ENCODE data around the gene PLCL1.
"Not testable (repeated sequence)": the region's sequence is repeated elsewhere in the genome, so short reads cannot be mapped to it uniquely, and the experiment has no call there.

The PLCL1 gene

DNA sequence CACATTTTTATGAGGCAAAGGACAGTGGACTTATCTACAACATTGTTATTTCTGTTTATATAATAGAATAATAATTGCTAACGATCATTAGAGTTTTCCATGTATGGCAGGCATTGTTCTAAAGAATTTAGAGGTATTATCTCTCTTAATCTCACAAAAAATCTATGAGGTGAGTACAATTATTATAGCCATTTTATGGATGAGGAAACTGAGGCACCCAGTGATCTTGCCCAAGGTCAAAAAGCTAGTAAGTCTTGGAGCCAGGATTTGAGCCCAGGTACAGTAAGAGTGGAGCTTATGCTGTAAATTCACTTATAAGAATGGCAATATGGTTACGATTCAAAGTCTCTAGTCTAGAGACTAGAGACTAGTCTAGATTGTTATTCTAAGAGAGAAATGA, 331.7 kb downstream of the PLCL1 start:
- no peak for DNase-seq

DNA sequence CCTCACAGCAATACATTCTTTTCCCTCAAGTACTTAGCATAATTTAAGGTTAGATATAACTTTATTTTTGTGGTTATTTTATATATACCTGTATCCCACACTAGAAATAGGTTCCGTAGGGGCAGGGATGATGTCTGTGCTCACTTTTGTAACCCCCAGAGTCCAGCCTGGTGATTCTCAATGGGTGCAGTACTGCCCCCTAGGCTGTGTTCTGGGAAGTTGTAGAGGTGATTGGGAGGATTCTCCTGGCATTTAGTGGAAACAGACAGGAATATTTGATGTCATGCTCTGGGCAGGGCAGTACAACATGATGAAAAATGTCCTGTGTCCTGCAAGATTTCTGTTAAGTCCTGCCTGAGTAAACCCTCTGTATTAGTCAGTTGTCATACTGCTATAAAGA, 333.3 kb downstream of the PLCL1 start:
- DNase-seq: no peak

DNA sequence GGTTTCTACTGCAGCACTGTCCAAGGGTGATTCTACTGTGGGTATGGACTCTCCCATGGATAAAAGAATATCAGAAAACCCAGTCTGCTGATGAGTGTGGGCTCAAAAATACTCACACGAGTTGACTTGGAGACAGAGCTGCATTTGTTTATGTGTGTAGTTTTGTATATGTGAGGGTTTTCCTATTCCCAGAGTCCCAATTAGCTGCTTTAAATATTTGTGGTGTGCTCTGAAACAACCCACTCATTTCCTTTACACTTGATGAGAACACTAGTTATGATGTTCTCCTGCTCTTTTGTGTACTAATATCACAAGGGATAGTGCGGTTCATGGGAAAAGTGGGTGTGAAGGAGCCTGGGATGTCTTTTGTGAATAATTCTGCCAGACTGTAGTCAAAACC, 337.3 kb downstream of the PLCL1 start:
- no peak for DNase-seq

DNA sequence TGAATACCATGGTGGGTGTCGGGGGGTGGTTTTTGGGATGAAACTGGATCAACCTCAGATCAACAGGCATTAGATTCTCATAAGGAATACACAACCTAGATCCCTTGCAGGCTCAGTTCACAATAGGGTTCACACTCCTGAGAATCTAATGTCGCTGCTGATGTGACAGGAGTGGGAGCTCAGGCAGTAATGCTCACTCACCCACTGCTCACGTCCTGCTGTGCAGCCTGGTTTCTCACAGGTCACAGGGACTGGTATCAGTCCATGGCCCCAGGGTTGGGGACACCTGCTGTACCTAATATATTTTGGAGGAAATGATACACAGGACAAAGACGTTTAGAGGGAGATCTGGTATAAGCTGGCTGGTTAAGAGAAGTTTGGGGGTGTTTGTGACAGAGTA, 338.8 kb downstream of the PLCL1 start:
- DNase-seq: no peak

DNA sequence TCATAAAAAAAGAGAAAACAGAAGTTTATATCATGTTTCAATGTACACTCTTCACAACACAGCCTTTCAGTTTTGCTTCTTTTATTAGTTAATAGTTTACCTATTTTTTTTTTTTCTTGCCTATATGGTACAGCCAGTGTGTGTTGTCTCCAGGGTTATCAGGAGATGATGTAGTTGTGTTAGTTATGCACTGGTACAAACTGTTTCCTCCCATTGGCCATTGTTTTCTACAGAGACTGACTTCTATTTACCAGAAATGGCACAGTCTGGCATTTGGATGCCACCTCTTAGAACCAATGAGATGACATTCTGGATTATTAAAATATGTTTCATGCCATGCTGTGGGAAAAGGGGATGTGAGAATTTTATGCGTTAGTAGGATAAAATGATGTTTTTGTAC, 339.4 kb downstream of the PLCL1 start:
- DNase-seq: no peak

DNA sequence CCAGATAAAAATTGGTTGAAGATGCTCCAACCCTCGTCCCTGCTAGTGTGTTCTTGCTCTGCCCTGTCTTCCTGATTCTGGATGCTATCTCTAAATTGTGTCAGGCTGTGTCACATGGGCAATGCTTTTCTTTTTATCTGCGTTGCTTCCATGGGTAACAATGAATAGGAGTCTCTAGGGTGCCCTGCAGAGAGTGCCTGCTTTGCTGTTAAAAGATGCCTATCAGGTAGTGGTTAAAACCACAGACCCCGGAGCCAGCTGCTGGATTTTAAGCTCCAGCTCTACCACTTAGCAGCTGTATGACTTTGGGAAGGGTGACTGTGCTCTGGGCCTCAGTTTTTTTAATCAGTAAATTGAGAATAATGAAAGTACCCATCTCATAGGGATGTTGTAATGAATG, 340.3 kb downstream of the PLCL1 start:
- no peak for DNase-seq

DNA sequence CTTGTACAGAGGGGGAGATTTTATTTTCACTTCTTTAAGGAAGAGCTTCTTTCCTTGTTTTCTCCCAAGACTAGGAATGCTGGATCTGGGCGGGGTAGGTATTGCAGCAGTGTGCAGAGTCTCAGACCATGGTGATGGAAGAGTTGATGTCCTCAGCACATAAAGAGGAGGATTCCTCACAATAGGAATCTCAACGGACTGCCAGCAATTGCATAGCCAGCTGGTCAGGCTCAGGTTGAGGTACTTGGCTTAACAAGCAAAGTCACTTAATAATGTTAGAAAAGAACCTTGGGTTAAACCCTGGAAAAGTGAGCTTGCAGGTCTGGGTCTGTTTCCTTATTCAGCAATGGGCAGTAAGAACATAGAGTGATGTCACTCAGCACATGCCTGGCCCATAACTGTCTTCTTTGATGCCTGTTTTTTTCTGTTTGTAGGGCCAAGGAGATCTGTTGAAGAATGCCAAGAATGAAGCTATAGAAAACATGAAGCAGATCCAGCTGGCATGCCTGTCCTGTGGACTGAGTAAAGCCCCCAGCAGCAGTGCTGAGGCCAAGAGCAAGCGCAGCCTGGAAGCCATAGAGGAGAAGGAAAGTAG, 342.1 kb downstream of the PLCL1 start:
- DNase-seq: no peak

DNA sequence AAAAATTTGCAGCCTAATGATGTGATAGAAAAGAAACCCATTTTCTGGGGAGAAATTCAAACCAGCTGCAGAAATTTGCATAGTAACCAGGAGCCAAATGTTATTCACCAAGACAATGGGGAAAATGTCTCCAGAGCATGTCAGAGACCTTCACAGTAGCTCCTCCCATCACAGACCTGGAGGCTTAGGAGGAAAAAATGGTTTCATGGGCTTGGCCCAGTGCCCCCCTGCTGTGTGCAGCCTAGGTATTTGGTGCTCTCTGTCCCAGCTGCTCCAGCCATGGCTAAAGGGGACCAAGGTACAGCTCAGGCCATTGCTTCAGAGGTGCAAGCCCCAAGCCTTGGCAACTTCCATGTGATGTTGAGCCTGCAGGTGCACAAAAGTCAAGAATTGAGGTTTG, 352.9 kb downstream of the PLCL1 start:
- DNase-seq: no peak

DNA sequence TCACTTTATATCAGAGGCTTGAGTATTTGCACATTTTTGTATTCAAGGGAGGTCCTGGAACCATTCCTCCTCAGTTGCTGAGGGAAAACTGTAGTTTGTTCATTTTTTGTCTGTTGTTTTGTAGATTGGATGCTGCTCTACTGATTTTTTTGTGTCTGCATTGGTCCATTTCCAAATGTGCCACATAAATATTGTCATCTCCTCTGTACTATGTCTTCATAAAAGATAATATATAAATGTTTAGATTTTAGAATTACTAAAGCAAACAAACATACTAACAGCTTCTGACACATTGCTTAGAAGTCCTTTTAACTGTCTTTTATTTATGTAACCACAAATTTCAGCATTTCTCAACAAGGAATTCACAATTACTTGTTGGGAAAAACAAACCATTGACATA, 356.8 kb downstream of the PLCL1 start:
- no peak for DNase-seq

DNA sequence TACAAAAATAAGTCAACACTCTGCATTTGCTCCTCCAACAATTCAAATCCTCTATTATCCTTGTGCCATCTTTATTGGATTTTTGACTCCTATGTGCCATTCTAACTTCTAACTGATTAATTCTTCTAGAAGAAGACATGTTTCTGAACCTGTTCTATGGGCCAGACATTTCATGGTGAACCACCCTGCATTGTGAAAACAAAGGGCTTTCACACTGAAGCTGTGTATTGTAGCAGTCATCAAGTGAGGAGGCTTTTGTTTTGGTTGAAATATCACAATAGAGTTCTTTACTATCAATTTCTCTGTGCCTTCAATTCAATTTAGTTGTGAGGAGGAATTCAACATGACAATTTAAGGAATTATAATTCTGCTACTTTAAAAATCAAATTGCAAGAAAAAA, 357.9 kb downstream of the PLCL1 start:
- DNase-seq: no peak

DNA sequence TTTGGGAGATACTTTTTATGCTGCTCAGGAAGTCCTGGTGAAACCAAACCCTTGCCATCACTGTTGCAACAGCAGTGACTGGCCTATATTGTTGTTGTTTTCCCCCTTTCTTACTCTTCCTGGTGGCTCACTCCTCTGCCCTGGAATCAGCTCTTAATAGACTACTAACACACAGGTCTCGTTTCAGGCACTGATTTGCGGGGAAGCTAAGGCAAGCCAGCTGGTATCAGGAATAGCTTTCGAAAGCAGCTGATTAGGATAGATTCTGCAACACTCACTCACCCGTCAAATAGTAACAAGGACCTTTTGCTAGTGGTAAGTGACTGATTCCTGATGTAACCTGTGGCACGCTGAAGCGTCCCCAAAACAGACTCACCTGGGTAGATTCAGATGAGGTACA, 360.4 kb downstream of the PLCL1 start:
- DNase-seq: no peak

DNA sequence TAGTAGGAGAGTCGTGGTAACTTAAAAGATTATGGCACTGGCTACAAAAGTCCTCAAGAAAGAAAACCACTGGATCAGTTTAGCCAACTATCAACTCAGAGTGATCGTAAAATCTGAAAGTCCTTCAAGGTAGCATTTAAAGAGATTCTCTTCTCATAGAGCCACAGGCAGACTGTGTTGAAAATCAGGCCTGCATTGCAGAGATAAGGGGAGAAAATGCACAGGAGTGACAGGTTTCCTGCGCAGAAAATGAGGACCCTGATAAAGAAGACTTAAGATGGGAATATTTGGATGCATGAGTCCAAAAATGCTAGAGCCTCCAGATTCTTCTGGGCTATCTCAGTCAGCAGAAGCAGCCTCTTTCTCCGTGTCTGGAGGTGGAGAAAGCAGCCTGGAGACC, 360.9 kb downstream of the PLCL1 start:
- no peak for DNase-seq

DNA sequence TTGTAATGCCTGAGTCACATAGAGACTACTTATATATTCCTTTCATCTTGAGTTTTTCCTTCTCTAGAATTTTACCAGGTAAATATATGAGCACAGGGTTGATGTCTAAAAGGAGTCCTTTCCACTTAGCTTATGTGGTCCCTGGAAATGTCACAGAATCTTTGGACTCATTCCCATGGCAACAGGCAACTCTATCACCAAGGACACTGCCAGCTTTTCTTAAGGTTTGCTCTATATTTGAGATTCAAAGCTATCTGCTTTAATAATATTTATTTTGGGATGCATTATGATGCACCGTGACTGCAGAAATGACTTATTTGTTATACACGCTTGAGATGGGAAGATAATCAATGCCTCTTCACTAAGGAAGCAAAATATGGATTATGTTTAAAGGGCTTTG, 363.0 kb downstream of the PLCL1 start:
- no peak for DNase-seq

DNA sequence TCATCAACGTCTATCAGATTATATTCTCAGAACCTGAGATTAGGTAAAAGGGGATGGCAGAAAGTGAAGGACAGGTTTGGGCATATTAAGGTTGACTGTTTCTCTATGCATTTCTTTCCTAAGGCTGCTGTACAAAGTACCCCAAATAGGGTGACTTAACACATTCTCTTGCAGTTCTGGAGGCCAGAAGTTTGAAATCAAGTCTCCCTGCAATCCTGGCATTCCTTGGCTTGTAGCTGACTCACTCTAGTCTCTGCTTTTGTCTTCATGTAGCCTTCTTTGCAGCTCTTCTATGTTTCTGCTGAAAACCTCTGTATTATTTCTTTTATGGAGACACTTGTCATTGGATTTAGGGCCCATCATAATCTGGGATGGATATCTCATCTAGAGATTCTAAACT, 364.3 kb downstream of the PLCL1 start:
- no peak for DNase-seq

DNA sequence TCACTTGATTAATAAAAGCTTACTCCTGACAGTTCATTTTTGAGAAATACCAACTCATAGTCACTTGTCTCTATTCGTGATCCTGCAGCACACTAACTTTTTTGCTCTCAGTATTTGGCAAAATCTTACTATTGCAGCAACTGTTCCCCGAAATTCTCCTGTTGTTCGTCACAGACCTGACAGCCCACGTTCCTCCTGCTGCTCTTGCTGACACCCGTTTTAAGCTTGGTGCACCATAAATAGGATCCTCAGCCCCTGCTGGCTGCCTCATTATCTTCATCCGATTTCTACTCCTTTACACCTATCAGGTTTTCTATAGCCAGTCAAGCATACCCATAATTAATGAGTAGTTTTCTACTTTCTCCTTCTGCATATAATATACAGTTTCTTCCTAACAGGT, 368.8 kb downstream of the PLCL1 start:
- DNase-seq: no peak

DNA sequence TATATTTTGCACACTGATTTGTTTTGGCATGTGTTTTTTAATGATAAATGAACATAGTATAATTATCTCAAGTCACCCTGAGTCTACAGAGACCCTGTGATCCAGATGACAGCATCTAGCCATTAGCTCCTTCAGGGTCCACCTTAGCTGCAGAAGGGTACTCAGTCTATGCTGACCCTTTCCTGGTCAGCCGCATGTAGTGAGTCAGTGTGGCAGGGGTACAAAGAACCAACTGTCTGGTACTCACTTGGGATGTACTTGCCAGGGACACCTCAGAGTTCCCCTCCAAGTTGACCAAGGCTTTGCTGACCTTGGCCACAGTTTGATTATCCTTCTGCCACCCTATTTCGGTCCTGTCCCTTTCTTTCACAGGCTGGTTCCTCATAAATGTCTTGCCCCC, 369.5 kb downstream of the PLCL1 start:
- no peak for DNase-seq

DNA sequence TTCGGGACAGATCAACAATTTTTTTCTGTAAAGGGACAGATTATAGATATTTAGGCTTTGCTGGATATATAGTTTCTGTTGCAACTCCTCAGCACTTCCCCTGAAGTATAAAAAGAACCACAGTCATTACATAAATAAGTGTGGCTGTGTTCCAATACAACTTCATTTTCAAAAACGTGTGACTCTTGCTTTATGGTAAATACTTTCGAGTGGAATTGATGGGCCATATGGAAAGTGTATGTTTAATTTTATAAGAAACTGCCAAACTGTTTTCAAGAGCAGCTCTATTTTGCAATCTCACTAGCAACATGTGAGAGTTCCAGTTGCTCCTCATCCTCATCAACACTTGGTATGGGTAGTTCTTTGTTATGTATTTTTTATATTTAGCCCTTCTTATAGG, 370.9 kb downstream of the PLCL1 start:
- DNase-seq: no peak

DNA sequence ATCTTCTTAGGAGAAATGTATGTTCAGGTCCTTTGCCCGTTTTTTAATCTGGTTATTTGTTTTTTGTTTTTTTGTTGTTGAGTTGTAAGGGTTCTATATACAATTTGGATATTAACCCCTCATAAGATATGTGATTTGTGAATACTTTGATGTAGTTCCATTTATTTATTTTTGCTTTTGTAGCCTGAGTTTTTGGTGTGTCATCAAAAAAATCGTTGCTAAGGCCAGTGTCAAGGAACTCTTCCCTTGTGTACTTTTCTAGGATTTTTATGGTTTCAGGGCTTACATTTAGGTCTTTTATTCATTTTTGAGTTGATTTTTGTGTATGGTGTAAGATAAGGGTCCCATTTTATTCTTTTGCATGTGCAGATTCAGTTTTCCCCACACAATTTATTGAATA, 372.6 kb downstream of the PLCL1 start:
- DNase-seq: no peak

DNA sequence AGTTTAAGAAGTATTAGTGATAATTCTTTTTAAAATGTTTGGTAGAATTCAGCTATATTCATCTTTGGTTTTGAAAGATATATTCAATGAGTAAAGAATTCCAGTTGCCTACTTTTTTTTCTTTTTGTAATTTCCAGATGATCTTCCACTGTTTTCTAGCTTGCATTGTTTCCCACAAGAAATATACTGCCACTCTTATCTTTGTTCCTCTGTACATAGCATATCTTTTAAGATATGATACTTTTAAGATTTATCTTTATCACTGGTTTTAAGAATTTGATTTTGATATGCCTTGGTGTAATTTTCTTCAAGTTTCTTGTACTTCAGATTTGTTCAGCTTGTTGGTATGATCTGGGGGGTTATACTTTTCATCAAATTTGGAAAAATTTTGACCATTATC, 374.4 kb downstream of the PLCL1 start:
- no peak for DNase-seq

DNA sequence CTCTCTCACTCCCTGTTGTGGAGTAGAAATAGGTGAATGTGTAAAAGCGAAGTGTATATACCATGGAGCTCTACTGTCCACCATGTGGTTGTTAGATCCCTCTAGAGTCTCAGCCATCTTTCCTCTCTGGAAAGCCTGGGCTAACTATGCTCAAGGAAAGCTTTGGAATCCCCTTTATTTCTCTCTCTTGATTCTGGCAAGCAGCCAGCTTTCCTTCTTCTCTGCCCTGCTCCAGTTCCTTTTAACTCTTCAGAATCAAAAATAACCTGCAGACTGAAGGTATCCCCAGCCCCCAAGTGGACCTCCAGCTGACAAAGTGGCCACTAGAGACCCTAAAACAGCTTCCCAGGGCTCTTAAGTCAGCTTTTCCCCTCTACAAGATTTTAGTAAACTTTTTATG, 381.9 kb downstream of the PLCL1 start:
- DNase-seq: no peak

DNA sequence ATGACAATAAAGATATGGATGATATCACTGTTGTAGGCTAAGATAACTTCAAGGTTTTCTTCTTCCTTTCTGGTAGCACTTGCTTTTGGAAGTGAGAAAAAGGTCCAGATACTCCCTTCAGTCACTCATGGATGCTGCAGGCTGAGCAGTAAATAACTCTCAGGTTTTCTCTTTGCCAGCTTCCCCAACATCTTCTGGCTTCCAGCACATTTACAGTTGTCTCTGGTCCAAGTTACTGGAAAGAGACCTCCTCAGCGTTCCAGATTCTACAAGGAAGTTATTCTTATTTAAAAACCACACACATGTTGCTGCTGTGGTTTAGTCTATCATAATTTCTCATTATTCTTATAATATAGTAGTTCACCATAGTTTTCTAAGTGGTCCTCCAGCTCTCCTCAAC, 383.4 kb downstream of the PLCL1 start:
- DNase-seq: no peak

DNA sequence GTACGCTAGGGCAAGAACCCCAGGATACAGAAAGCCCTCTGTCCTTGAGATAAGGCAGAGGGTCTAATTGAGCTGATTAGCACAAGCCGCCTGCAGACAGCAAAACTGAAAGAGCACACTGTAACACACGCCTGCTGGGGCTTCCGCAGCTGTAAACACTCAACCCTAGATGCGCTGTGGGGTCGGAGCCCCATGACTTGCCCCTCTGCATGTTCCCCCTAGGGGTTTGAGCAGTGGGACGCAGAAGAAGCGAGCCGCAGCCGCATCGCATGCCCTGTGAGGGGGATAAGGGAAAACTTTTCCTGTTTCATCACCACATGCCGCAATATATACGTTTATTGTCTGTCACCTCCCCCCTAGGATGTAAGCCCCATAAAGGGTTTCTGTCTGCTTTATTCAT, 384.6 kb downstream of the PLCL1 start:
- DNase-seq: no peak

DNA sequence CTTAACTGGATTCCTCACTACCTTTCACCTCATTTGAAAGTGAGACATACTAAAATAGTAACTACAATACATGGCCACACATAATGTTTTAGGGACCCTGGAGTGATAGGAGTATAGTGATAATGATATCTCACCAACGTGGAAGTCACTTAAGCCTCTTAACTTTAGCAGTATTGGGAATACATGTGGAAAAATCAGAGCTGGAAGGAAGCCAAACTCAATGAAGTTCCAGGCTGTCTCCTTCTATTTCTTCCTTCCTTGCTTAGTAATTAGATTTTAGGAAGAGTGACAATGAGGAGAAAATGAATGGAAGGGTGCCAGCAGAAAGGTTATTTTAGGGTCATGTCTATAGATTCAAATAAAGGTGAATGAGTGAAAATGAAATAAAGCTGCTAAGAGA, 387.3 kb downstream of the PLCL1 start:
- no peak for DNase-seq

DNA sequence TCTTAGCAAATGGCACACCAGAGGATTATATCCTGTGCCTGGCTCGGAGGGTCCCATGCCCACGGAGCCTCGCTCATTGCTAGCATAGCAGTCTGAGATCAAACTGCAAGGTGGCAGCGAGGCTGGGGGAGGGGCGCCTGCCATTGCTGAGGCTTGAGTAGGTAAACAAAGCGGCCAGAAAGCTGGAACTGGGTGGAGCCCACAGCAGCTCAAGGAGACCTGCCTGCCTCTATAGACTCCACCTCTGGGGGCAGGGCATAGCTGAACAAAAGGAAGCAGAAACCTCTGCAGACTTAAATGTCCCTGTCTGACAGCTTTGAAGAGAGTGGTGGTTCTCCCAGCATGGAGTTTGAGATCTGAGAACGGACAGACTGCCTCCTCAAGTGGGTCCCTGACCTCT, 392.2 kb downstream of the PLCL1 start:
- not testable (repeated sequence) for DNase-seq
